Fibroblast of lung (primary cell): ENCODE data around the gene DACH2. TPM values are rescaled to one million over a fixed set of nuclear protein-coding genes. Genes with fewer than 3 reads are reported as not detected.

Experiments used
- DNase-seq, 2 donors: peaks; one replicate each; pipeline versions ENCODE4 v3.0.0 to v3.0.0-alpha.2; 2010; ENCODE audit warnings: low read depth in 2 of 2
- H2AFZ ChIP-seq: 2 replicates; pipeline ENCODE4 v1.5.1; 2012; ENCODE audit warnings: low read length, control low read depth, inconsistent platforms
- H3K27ac ChIP-seq: 2 replicates; pipeline ENCODE4 v1.5.1; 2011; ENCODE audit warnings: low read length, control low read depth; ENCODE audit not compliant: insufficient read depth
- H3K27me3 ChIP-seq: 2 replicates; pipeline ENCODE4 v1.5.1; 2011; ENCODE audit warnings: mild to moderate bottlenecking, low read length; ENCODE audit not compliant: control insufficient read depth, insufficient read depth
- H3K36me3 ChIP-seq: 2 replicates; pipeline ENCODE4 v1.5.1; 2011; ENCODE audit warnings: low read length; ENCODE audit not compliant: control insufficient read depth, insufficient read depth
- H3K4me1 ChIP-seq: 2 replicates; pipeline ENCODE4 v1.5.1; 2011; ENCODE audit warnings: low read length; ENCODE audit not compliant: control insufficient read depth, insufficient read depth; ENCODE audit errors: extremely low read depth
- H3K4me2 ChIP-seq: 2 replicates; pipeline ENCODE4 v1.5.1; 2011; ENCODE audit warnings: low read length, control low read depth; ENCODE audit not compliant: insufficient read depth; ENCODE audit errors: extremely low read depth
- H3K4me3 ChIP-seq, 4 experiments: fragments of 200-600 bp in 1 of 4; sonication (generic) in 1 of 4; replicated peaks in 1 of 4; 2 replicates each; pipeline ENCODE4 v1.5.1; 2011 to 2016; ENCODE audit warnings: low read length in 4 of 4, low read depth in 3 of 4, mild to moderate bottlenecking in 3 of 4, control low read depth in 2 of 4, inconsistent platforms in 1 of 4, mixed read lengths in 1 of 4; ENCODE audit not compliant: insufficient read depth in 1 of 4; ENCODE audit errors: control extremely low read depth in 1 of 4
- H3K79me2 ChIP-seq: 2 replicates; pipeline ENCODE4 v1.5.1; 2012; ENCODE audit warnings: mild to moderate bottlenecking, low read length, inconsistent platforms; ENCODE audit not compliant: control insufficient read depth, insufficient read depth
- H3K9ac ChIP-seq: 2 replicates; pipeline ENCODE4 v1.5.1; 2011; ENCODE audit warnings: mild to moderate bottlenecking, low read length, control low read depth; ENCODE audit not compliant: insufficient read depth
- H3K9me3 ChIP-seq: 2 replicates; pipeline ENCODE4 v1.5.1; 2012; ENCODE audit warnings: low read depth, low read length; ENCODE audit not compliant: control insufficient read depth, insufficient read depth
- H4K20me1 ChIP-seq: 2 replicates; pipeline ENCODE4 v1.5.1; 2011; ENCODE audit warnings: low read length; ENCODE audit not compliant: control insufficient read depth, insufficient read depth; ENCODE audit errors: extremely low read depth
- CTCF ChIP-seq, 2 donors: IDR thresholded peaks in 1 of 2; conservative IDR thresholded peaks in 1 of 2; 1 replicate in 1 of 2; 2 replicates in 1 of 2; pipeline ENCODE4 v1.5.1; 2011 to 2012; ENCODE audit warnings: low read length in 2 of 2, control low read depth in 1 of 2, inconsistent platforms in 1 of 2, low read depth in 1 of 2, mild to moderate bottlenecking in 1 of 2
- EZH2 ChIP-seq: IDR thresholded peaks from 2 replicates; pipeline ENCODE4 v1.5.1; 2012; ENCODE audit warnings: low read length, control low read depth, mild to moderate bottlenecking; ENCODE audit errors: missing control alignments
- polyA plus RNA-seq, 2 donors: library from polyadenylated mRNA; depleted of rRNA in 1 of 2; stranded (reverse) in 1 of 2; unstranded in 1 of 2; fragments of >200 nt; gene quantifications; 2 replicates each; pipeline ENCODE4 v1.2.1, GENCODE V29; 2011 to 2012; ENCODE audit warnings: missing spikeins in 1 of 2
- total RNA-seq: library from RNA; depleted of rRNA; stranded (reverse); fragments of >200 nt; gene quantifications from 2 replicates; pipeline ENCODE4 v1.2.1, GENCODE V29; 2014

Gene DACH2
- total and polyA plus RNA-seq, 2 donors (not counting 1 experiment from before 2014, with no cell fraction given) = 0.24 to 0.99 TPM

- no peak for DNase-seq
- Histone ChIP-seq H3K27ac (no peak overlapping the region), H2AFZ (no peak overlapping the region)
These were observed 548.7 kb downstream of the DACH2 start for GRCh38 chrX:86696951-86697350.

GRCh38 chrX:86711531-86712180 is 563.4 kb downstream of the DACH2 start:
- no peak for DNase-seq
- Histone ChIP-seq H3K27ac (no peak overlapping the region), H2AFZ (no peak overlapping the region), H3K4me1 (no peaks in the 10 kb centered on the region), H3K27me3 (no peaks in the 10 kb centered on the region), H3K4me2 (no peak overlapping the region), H3K4me3 (no peak overlapping the region), H3K36me3 (no peaks in the 10 kb centered on the region), H3K9ac (no peak overlapping the region), H3K9me3 (no peaks in the 10 kb centered on the region), H3K79me2 (no peaks in the 10 kb centered on the region), H4K20me1 (no peaks in the 10 kb centered on the region)
- no peak for TF ChIP-seq EZH2
- no peak for TF ChIP-seq CTCF (conservative IDR thresholded peaks at IDR 0.05 in 1 of 2, IDR thresholded peaks at IDR 0.05 in 1 of 2; ENCODE audit: low read depth in 1 of 2, low read length in 2 of 2)

More at GRCh38 chrX:86696951-86697350, 548.7 kb downstream of the DACH2 start:
- Histone ChIP-seq H3K4me2 (no peak overlapping the region), H3K9ac (no peak overlapping the region), H3K36me3 (no peaks in the 10 kb centered on the region), H3K4me1 (no peaks in the 10 kb centered on the region), H3K4me3 (no peak overlapping the region), H4K20me1 (no peaks in the 10 kb centered on the region), H3K27me3 (no peaks in the 10 kb centered on the region), H3K79me2 (no peaks in the 10 kb centered on the region), H3K9me3 (no peaks in the 10 kb centered on the region)
- TF ChIP-seq EZH2 = no peak
- TF ChIP-seq CTCF (conservative IDR thresholded peaks at IDR 0.05 in 1 of 2, IDR thresholded peaks at IDR 0.05 in 1 of 2; ENCODE audit: low read depth in 1 of 2, low read length in 2 of 2) = no peak

GRCh38 chrX:86714441-86714840 is 566.2 kb downstream of the DACH2 start:
- Histone ChIP-seq H3K4me3 (no peak overlapping the region), H3K27me3 (no peaks in the 10 kb centered on the region), H3K79me2 (no peaks in the 10 kb centered on the region), H3K9me3 (no peaks in the 10 kb centered on the region), H3K27ac (no peak overlapping the region), H2AFZ (no peak overlapping the region), H3K9ac (no peak overlapping the region), H3K4me2 (no peak overlapping the region), H4K20me1 (no peaks in the 10 kb centered on the region), H3K4me1 (no peaks in the 10 kb centered on the region), H3K36me3 (no peaks in the 10 kb centered on the region)
- no peak for DNase-seq
- TF ChIP-seq EZH2 (no peak), CTCF (conservative IDR thresholded peaks at IDR 0.05 in 1 of 2, IDR thresholded peaks at IDR 0.05 in 1 of 2; ENCODE audit: low read depth in 1 of 2, low read length in 2 of 2) (no peak)
